ENCODE results near the gene BLVRB. TPM values are rescaled to one million over a fixed set of nuclear protein-coding genes. Genes with fewer than 3 reads are reported as not detected.

BLVRB gene
- total and polyA plus RNA-seq, 4 donors, result 132 to 1,243 (median 252) TPM

DNA sequence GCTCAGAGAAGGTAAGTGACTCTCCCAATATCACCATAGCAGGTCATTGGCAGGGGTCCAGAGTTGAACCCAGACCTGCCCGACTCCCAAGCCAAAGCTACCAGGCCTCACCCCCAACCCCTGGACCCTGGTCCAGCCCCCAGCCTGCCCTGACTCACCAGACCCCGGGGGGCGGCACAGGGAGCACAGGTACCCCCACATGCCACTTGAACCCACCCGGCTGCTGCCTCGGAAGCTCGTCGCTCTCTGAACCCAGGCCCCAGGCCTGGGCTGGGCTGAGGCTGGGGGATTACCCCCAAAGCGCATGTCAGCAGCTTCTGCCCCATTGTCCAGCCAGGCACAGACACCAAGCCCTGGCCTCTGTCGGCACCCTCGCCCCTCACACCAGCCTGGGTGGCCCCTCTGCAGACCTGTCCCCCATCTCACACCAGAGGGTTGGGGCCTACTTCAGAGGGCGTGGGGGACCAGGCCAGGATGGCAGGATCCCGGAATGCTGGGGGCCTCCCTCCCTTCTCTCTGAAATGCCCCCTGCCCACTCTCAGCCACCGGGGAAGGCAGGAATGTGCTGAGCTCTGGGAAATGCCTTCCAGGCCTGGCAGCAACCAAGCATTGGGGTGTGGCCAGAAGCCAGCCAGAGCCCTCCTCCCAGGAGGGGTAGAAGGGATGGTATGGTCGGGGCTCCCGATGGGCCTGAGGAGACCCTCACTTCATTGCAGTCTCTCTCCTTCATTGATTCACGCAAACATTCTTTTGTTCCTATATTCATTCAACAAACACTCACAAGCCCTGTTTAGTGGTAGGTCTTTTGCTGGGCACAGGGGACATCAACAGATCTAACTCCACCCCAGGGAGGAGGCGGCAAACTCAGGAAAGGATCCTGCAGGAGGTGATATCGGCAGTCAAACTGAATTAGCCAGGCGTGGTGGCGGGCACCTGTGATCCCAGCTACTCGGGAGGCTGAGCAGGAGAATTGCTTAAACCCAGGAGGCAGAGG lies 50.7 kb downstream of the BLVRB start (continued):
- TF ChIP-seq, protein P1, sequence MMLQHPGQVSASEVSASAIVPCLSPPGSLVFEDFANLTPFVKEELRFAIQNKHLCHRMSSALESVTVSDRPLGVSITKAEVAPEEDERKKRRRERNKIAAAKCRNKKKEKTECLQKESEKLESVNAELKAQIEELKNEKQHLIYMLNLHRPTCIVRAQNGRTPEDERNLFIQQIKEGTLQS (IDR thresholded peaks at IDR 0.05), result no peak

DNA sequence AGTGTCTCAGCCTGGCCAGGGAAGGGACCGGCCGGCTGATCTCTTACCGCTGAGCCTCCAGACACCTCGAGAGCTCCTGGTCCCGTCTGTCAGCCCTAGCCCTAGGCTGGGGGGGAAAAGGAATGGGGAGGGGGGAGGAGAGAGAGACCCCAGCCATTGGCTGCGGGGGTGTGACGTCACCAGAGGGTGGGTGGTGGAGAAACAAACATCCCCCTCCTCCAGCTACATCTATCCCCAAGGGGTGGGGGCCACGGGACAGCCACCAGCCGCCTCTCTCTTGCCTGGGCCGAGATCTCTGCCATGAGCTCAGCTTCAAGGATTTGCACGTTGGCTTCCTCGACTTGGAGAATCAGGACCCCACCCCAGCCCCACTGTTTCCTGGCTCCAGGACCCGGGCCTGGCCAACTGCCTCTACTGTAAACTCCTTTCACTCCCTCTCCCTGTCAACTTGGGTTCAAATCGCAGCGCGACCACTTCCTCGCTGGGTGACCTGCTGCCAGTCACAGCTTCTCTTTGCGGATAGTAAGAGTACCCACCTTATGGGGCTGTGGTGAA lies 52.2 kb downstream of the BLVRB start, which contains the start of gene PRX:
TSS of gene PRX (minus strand) at position 88 of the 555 bp plus-strand sequence. CDS start 5,446 bp downstream, outside the sequence.
- Histone ChIP-seq H3K27ac (ENCODE audit: low read depth in 1 of 2, low read length in 2 of 2) (no peak within 1 kb of the TSS), H3K27me3 (ENCODE audit: control insufficient read depth in 4 of 4, insufficient read depth in 4 of 4, low read length in 3 of 4) (no peaks in the 10 kb centered on the region), H3K4me3 (ENCODE audit: low read depth in 1 of 3, low read length in 3 of 3) (no peak within 1 kb of the TSS), H3K9me3 (ENCODE audit: control insufficient read depth in 4 of 4, low read length in 3 of 4) (no peaks in the 10 kb centered on the region), H3K4me1 (ENCODE audit: control insufficient read depth in 4 of 4, insufficient read depth in 4 of 4, low read length in 3 of 4) (no peaks in the 10 kb centered on the region), H3K36me3 (ENCODE audit: control insufficient read depth in 4 of 4, insufficient read depth in 3 of 4, low read depth in 1 of 4, low read length in 3 of 4) (no peaks in the 10 kb centered on the region), H3K9ac (ENCODE audit: low read depth in 1 of 2, low read length in 2 of 2) (no peak within 1 kb of the TSS)
- TF ChIP-seq FOXA2 (IDR thresholded peaks at IDR 0.05) (no peak), JUND (IDR thresholded peaks at IDR 0.05) (no peak), RXRA (IDR thresholded peaks at IDR 0.05) (no peak), HNF4A (conservative IDR thresholded peaks at IDR 0.05) (no peak), EGR1 (IDR thresholded peaks at IDR 0.05; ENCODE audit: low read depth in 2 of 2) (no peak)
- WGBS, result 41% methylated on average over 18 of the region's 18 CpGs
- DNase-seq (ENCODE audit: low spot score), result no peak

DNA sequence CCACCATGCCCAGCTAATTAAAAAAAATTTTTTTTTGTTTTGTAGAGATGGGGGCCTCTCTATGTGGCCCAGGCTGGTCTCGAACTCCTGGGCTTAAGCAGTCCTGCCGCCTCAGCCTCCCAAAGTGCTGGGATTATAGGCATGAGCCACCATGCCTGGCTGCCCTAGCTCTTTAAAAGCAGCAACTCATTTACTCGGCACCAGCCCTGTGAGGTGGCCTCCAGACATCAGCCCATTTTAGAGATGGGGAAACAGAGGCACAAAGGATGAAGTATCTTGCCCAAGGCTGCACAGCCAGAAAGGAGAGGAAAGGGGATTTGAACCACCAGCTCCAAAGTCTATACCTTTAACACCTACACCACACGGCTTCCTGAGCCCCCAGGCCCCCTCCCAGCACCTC lies 52.7 kb downstream of the BLVRB start:
- Histone ChIP-seq H3K36me3 (ENCODE audit: control insufficient read depth in 4 of 4, insufficient read depth in 3 of 4, low read depth in 1 of 4, low read length in 3 of 4) (no peaks in the 10 kb centered on the region), H3K4me3 (ENCODE audit: low read depth in 1 of 3, low read length in 3 of 3) (no peak overlapping the region), H3K27me3 (ENCODE audit: control insufficient read depth in 4 of 4, insufficient read depth in 4 of 4, low read length in 3 of 4) (no peaks in the 10 kb centered on the region), H3K4me1 (ENCODE audit: control insufficient read depth in 4 of 4, insufficient read depth in 4 of 4, low read length in 3 of 4) (peaks cover 0 to 4% (median 0%) of the 10 kb centered on the region in 4 donors), H3K9me3 (ENCODE audit: control insufficient read depth in 4 of 4, low read length in 3 of 4) (no peaks in the 10 kb centered on the region), H3K9ac (ENCODE audit: low read depth in 1 of 2, low read length in 2 of 2) (no peak overlapping the region), H3K27ac (ENCODE audit: low read depth in 1 of 2, low read length in 2 of 2) (no peak overlapping the region)
- no peak for DNase-seq (ENCODE audit: low spot score)
- no peak for TF ChIP-seq NR2F2 (IDR thresholded peaks at IDR 0.05)
- TF ChIP-seq, protein P2, sequence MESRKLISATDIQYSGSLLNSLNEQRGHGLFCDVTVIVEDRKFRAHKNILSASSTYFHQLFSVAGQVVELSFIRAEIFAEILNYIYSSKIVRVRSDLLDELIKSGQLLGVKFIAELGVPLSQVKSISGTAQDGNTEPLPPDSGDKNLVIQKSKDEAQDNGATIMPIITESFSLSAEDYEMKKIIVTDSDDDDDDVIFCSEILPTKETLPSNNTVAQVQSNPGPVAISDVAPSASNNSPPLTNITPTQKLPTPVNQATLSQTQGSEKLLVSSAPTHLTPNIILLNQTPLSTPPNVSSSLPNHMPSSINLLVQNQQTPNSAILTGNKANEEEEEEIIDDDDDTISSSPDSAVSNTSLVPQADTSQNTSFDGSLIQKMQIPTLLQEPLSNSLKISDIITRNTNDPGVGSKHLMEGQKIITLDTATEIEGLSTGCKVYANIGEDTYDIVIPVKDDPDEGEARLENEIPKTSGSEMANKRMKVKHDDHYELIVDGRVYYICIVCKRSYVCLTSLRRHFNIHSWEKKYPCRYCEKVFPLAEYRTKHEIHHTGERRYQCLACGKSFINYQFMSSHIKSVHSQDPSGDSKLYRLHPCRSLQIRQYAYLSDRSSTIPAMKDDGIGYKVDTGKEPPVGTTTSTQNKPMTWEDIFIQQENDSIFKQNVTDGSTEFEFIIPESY (IDR thresholded peaks at IDR 0.05), result no peak
- TF ChIP-seq HNF4G (IDR thresholded peaks at IDR 0.05), result no peak
- TF ChIP-seq RAD21 (IDR thresholded peaks at IDR 0.05), result no peak
- TF ChIP-seq SP1 (IDR thresholded peaks at IDR 0.05), result no peak
- no peak for TF ChIP-seq HNF4A (conservative IDR thresholded peaks at IDR 0.05)
- TF ChIP-seq FOXA2 (IDR thresholded peaks at IDR 0.05), result no peak
- no peak for TF ChIP-seq YY1 (IDR thresholded peaks at IDR 0.05)
- TF ChIP-seq, protein P1 (IDR thresholded peaks at IDR 0.05), result no peak
- TF ChIP-seq JUND (IDR thresholded peaks at IDR 0.05), result no peak
- no peak for TF ChIP-seq GABPA (IDR thresholded peaks at IDR 0.05 in 1 of 2, conservative IDR thresholded peaks at IDR 0.05 in 1 of 2)
- TF ChIP-seq FOXA1 (IDR thresholded peaks at IDR 0.05), result no peak
- no peak for TF ChIP-seq TAF1 (conservative IDR thresholded peaks at IDR 0.05)
- WGBS, result 72% methylated on average over 4 of the region's 4 CpGs

Data from liver (tissue), 9 donors.